Neural crest cell (in vitro differentiated cells): Measurements from ENCODE around the gene ENO3. TPM values are rescaled to one million over a fixed set of nuclear protein-coding genes. Genes with fewer than 3 reads are reported as not detected.

Experiments
- DNase-seq: peaks from one replicate; pipeline ENCODE4 v3.0.0; 2021; ENCODE audit warnings: low read depth, mixed read lengths, low spot score
- H3K27ac Mint-ChIP-seq: one replicate; pipeline ENCODE4 v1.8.0; 2021; ENCODE audit warnings: mild to moderate bottlenecking, mixed read lengths; ENCODE audit not compliant: unreplicated experiment
- H3K27me3 Mint-ChIP-seq: 2 replicates; pipeline ENCODE4 v1.8.0; 2021; ENCODE audit warnings: low read depth, mild to moderate bottlenecking, mixed read lengths
- H3K36me3 Mint-ChIP-seq: 2 replicates; pipeline ENCODE4 v1.8.0; 2021; ENCODE audit warnings: low read depth, mild to moderate bottlenecking, mixed read lengths
- H3K4me1 Mint-ChIP-seq: 2 replicates; pipeline ENCODE4 v1.8.0; 2021; ENCODE audit warnings: mixed read lengths
- H3K4me3 Mint-ChIP-seq: one replicate; pipeline ENCODE4 v1.8.0; 2021; ENCODE audit warnings: mild to moderate bottlenecking, mixed read lengths
- H3K9me3 Mint-ChIP-seq: 2 replicates; pipeline ENCODE4 v1.8.0; 2021; ENCODE audit warnings: mixed read lengths
- total RNA-seq: library from RNA; stranded (reverse); gene quantifications from 2 replicates; pipeline ENCODE4 v1.2.1, GENCODE V29; 2021
- TF ChIP-seq, protein P1 (sequence below): fragments of 200-600 bp; sonication (generic); conservative IDR thresholded peaks from 2 replicates; pipeline ENCODE4 v1.5.0; 2021; ENCODE audit warnings: antibody characterized with exemption, mild to moderate bottlenecking

Gene ENO3
- total RNA-seq, 1 donor from 2014 or later, result 10.6 TPM

DNA sequence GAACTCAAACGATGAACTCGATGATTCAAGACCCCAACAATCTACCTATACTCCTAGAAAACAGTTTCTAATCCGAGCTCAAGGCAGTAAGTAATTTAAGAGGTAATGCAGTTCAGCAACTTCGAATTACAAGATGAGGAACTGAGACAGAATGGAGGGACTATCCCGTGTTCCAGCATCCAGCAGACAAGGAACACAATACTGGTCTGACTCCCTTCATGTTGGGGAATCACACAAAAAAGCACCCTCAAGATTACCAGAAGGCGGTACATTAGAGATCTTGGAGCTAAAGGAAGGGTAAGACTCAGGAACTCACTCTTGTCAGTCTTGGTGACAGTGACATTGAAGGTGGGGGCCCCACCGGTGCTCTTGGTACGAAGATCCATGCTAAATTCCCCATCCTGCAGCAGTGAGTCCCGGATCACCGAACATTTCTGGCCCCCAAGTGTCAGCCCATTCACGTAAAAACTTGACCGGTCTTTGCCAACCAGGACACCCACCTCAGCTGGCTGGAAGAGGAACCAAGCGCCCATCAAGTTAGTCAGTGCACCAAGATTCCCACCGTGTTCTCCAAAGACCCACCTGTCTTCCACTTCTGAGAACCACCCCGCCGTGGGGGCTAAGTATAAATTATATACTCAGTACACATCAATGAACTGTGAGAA lies 4.5 kb upstream of the ENO3 start:
- Mint-ChIP-seq H3K27ac (peak overlapping the region; percentile 67), H3K4me3 (peak overlapping the region; percentile 96), H3K36me3 (peaks cover 17% of the 10 kb centered on the region), H3K4me1 (peaks cover 56% of the 10 kb centered on the region), H3K27me3 (peaks cover 7% of the 10 kb centered on the region), H3K9me3 (no peaks in the 10 kb centered on the region)
- no peak for DNase-seq
- TF ChIP-seq, protein P1, sequence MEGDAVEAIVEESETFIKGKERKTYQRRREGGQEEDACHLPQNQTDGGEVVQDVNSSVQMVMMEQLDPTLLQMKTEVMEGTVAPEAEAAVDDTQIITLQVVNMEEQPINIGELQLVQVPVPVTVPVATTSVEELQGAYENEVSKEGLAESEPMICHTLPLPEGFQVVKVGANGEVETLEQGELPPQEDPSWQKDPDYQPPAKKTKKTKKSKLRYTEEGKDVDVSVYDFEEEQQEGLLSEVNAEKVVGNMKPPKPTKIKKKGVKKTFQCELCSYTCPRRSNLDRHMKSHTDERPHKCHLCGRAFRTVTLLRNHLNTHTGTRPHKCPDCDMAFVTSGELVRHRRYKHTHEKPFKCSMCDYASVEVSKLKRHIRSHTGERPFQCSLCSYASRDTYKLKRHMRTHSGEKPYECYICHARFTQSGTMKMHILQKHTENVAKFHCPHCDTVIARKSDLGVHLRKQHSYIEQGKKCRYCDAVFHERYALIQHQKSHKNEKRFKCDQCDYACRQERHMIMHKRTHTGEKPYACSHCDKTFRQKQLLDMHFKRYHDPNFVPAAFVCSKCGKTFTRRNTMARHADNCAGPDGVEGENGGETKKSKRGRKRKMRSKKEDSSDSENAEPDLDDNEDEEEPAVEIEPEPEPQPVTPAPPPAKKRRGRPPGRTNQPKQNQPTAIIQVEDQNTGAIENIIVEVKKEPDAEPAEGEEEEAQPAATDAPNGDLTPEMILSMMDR, result no peak

DNA sequence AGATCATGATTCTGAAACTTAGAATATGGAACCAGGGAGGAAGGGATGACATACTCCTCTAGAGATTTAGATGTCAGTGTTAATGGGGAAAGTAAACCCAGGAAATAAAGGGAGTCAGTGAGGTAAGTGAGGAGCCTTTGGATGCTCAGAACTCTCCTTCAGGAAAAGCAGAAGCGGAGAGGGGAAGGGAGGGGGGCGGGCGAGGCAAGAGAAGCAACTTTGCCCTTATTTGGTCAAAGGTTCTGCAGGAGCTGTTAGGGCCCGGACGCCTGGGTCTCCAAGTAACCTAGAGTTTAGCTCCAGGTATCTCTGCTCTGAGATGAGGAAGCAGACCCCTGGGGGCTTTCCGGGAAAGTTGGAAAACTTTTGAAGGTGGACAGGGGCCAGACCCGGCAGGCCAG lies 3.9 kb upstream of the ENO3 start:
- Mint-ChIP-seq H3K4me3 (peak overlapping the region; percentile 96), H3K4me1 (peaks cover 55% of the 10 kb centered on the region), H3K9me3 (no peaks in the 10 kb centered on the region), H3K27me3 (peaks cover 7% of the 10 kb centered on the region), H3K36me3 (peaks cover 14% of the 10 kb centered on the region), H3K27ac (peak overlapping the region; percentile 67)
- no peak for DNase-seq
- TF ChIP-seq, protein P1, result no peak

DNA sequence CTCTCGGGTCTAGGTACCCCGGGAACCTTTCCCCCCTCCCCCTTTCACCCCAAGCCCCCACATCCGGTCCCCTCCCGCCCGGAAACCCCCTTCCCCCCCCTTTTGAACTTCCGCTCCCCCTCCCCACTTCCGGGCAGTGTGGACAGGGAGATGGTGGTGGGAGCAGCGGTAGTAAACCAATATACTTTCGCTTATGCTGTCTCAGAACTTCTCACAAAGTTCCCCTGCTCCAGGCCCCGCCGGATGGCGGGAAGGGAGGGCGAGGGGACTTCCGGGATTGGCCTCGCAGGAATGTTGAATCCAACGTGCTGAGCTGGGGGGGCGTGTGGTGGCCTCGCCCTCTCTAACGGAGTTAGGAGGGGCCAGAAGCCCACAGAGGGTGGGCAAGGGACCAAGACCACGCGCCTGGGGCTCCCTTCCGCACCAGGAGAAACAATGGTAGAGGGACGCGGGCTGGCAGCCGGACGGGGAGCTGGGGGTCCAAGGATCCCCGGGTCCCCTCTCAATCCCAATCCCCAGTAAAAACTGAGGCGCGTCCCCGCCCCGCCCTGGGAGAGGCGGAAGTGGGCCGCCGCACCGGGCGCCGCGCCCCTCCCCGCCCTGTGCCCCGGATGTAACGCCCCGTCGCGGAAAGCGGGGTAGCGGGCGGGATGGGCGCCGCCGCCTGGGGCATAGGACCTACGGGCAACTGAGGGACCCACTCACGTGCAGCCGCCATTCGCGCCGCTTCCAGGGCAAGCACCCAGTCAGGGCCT lies 3.3 kb upstream of the ENO3 start:
- Mint-ChIP-seq H3K9me3 (no peaks in the 10 kb centered on the region), H3K27ac (peak overlapping the region; percentile 83), H3K4me1 (peaks cover 54% of the 10 kb centered on the region), H3K4me3 (peak overlapping the region; percentile 96), H3K27me3 (peaks cover 7% of the 10 kb centered on the region), H3K36me3 (peaks cover 14% of the 10 kb centered on the region)
- peak; percentile 35 for DNase-seq
- TF ChIP-seq, protein P1, result no peak

DNA sequence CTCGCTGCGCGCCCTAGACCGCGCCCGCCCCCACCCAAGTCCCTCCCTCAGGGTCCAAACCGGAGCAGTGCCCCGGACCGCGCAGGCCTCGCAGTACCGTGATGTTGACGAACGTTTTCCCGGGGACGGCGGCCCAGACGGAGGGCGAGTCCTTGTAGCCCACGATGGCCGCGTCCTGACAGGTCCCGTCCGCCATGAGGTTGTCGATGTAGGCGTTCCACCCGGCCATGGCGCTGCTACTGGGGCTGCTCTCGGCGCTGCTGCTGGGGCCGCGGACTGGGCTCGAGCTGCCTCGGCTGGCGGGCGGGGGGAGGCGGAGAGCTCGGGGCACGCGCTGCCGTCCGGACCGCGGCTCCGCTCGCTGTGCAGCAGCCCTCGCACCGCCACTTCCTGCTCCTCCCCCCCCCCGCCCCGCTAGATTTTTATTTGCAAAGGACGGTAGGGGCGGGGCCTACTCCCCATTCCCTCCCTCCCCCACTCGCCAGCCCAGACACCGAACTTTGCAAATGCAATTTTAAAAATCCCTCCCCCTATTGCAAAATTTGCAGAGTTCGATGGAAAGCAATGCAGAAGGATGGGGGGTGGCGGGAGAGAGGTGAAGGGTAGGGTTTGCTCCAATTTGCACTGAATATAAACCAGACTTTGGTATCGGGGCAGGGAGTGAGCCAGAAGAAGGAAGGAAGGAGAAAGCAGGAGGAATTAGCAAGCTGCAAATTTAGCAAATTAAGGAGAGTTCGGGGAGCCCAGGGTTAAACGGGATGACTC lies 2.6 kb upstream of the ENO3 start, which contains the start of gene PFN1:
Gene PFN1, minus strand, starts transcription at position 365 of the 765 bp plus-strand sequence. Its CDS starts 136 bp downstream, at position 229.
- H3K36me3 Mint-ChIP-seq, result peaks cover 14% of the 10 kb centered on the region
- H3K4me1 Mint-ChIP-seq, result peaks cover 48% of the 10 kb centered on the region
- H3K27me3 Mint-ChIP-seq, result peaks cover 7% of the 10 kb centered on the region
- peak within 1 kb of the TSS; percentile 97 for H3K27ac Mint-ChIP-seq
- H3K4me3 Mint-ChIP-seq, result peak within 1 kb of the TSS; percentile 96
- H3K9me3 Mint-ChIP-seq, result no peaks in the 10 kb centered on the region
- peak; percentile 66 for DNase-seq
- TF ChIP-seq, protein P1, result no peak

DNA sequence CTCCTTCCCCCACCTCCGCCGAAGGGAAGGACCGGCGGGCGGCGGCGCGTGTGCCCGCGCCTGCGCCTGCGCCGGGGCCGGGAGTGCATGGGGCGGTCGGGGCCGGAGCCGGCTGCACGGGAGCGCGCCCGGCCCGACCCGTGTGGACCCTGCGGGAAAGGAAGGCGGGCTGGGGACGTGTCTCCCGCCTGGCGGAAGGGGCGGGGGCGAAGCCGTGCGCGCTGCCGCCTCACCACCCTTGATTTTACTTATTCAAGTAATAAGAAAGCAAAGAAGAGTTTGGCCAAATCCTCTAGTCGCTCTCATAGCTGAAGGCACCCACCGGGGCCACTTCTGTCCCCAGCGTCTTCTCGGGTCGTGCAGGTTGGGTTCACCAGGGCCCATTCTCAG lies 2.0 kb upstream of the ENO3 start:
- TF ChIP-seq, protein P1, result no peak
- peaks cover 7% of the 10 kb centered on the region for H3K27me3 Mint-ChIP-seq
- no peaks in the 10 kb centered on the region for H3K9me3 Mint-ChIP-seq
- peak overlapping the region; percentile 12 for H3K27ac Mint-ChIP-seq
- peaks cover 14% of the 10 kb centered on the region for H3K36me3 Mint-ChIP-seq
- H3K4me1 Mint-ChIP-seq, result peaks cover 46% of the 10 kb centered on the region
- peak; percentile 67 for DNase-seq
- peak overlapping the region; percentile 96 for H3K4me3 Mint-ChIP-seq
